ENCODE results near the gene CLCF1. TPM values are rescaled to one million over a fixed set of nuclear protein-coding genes. Genes with fewer than 3 reads are reported as not detected.

Gene CLCF1
- total RNA-seq, 1 experiment from 2014 or later, result 7.5 TPM

GRCh38 chr11:67395555-67396258 lies 22.3 kb upstream of the CLCF1 start:
- DNase-seq (ENCODE audit: low spot score), result no peak

- no peak for DNase-seq (ENCODE audit: low spot score)
Measured at GRCh38 chr11:67393990-67394389, 20.6 kb upstream of the CLCF1 start.

GRCh38 chr11:67393437-67393836 lies 20.0 kb upstream of the CLCF1 start:
- DNase-seq (ENCODE audit: low spot score), result no peak

GRCh38 chr11:67392183-67392715 lies 18.9 kb upstream of the CLCF1 start:
- DNase-seq (ENCODE audit: low spot score), result no peak

- DNase-seq (ENCODE audit: low spot score), result peak; percentile 80
Measured at GRCh38 chr11:67391304-67392182, 18.1 kb upstream of the CLCF1 start, which contains the start of gene RAD9A. RAD9A (plus strand) TSS chr11:67391986; CDS start chr11:67392045, 59 bp downstream.

GRCh38 chr11:67390947-67391303 lies 17.5 kb upstream of the CLCF1 start:
- no peak for DNase-seq (ENCODE audit: low spot score)

- DNase-seq (ENCODE audit: low spot score), result no peak
Measured at GRCh38 chr11:67389477-67389876, 16.1 kb upstream of the CLCF1 start.

GRCh38 chr11:67387518-67387917 lies 14.1 kb upstream of the CLCF1 start:
- no peak for DNase-seq (ENCODE audit: low spot score)

- DNase-seq (ENCODE audit: low spot score), result no peak
Measured at GRCh38 chr11:67387069-67387468, 13.7 kb upstream of the CLCF1 start.

- DNase-seq (ENCODE audit: low spot score), result peak; percentile 74
Measured at GRCh38 chr11:67384851-67385366, 11.5 kb upstream of the CLCF1 start.

GRCh38 chr11:67382276-67383136 lies 9.1 kb upstream of the CLCF1 start:
- peak; percentile 72 for DNase-seq (ENCODE audit: low spot score)

- no peak for DNase-seq (ENCODE audit: low spot score)
Measured at GRCh38 chr11:67381244-67381972, 8.0 kb upstream of the CLCF1 start.

GRCh38 chr11:67379061-67380058 lies 6.0 kb upstream of the CLCF1 start:
- peak; percentile 81 for DNase-seq (ENCODE audit: low spot score)

- DNase-seq (ENCODE audit: low spot score), result no peak
Measured at GRCh38 chr11:67378544-67378943, 5.1 kb upstream of the CLCF1 start.

GRCh38 chr11:67376873-67377808 lies 3.7 kb upstream of the CLCF1 start:
- no peak for DNase-seq (ENCODE audit: low spot score)

- no peak for DNase-seq (ENCODE audit: low spot score)
Measured at GRCh38 chr11:67376063-67376820, 2.8 kb upstream of the CLCF1 start.

GRCh38 chr11:67375320-67376055 lies 2.1 kb upstream of the CLCF1 start:
- no peak for DNase-seq (ENCODE audit: low spot score)

Data from A172 (cell line).